C4-2B (cell line): ENCODE results near the gene KDM6A.
A peak's percentile ranks its signal among the peaks of the same experiment; 100 is the strongest.
"Not testable (repeated sequence)": the region's sequence is repeated elsewhere in the genome, so short reads cannot be mapped to it uniquely, and the experiment has no call there.

ENCODE experiments used
- H3K27ac ChIP-seq: fragments of 450-650 bp; 2 replicates; pipeline ENCODE4 v1.5.1; 2017
- ZFX ChIP-seq: fragments of 450-650 bp; IDR thresholded peaks from 2 replicates; pipeline ENCODE4 v1.6.1; 2017
- TF ChIP-seq, protein P1 (sequence below): fragments of 450-650 bp; conservative IDR thresholded peaks from 2 replicates; pipeline ENCODE4 v1.5.1; 2017; ENCODE audit warnings: mild to moderate bottlenecking

The KDM6A gene

DNA sequence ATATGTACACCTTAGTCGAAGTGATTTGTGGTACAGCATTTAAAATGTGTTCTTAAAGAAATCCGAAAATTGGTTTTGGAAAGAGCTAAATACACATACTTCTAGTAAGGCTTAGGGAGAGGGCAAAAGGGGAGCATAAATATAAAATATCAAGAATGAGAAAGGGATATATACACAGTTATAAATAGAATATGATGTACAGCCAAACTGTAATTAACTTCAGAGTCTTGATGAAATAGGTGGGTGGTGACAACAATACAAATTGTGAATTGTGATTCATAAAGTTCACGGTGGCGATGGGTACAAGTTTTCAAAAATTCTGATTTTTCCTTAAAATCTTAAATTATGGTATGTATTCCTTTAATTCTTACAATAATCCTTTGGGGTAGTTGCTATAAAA lies 62.2 kb downstream of the KDM6A start:
- no peak for TF ChIP-seq ZFX
- TF ChIP-seq, protein P1, sequence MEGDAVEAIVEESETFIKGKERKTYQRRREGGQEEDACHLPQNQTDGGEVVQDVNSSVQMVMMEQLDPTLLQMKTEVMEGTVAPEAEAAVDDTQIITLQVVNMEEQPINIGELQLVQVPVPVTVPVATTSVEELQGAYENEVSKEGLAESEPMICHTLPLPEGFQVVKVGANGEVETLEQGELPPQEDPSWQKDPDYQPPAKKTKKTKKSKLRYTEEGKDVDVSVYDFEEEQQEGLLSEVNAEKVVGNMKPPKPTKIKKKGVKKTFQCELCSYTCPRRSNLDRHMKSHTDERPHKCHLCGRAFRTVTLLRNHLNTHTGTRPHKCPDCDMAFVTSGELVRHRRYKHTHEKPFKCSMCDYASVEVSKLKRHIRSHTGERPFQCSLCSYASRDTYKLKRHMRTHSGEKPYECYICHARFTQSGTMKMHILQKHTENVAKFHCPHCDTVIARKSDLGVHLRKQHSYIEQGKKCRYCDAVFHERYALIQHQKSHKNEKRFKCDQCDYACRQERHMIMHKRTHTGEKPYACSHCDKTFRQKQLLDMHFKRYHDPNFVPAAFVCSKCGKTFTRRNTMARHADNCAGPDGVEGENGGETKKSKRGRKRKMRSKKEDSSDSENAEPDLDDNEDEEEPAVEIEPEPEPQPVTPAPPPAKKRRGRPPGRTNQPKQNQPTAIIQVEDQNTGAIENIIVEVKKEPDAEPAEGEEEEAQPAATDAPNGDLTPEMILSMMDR, result no peak
- no peak overlapping the region for H3K27ac ChIP-seq

DNA sequence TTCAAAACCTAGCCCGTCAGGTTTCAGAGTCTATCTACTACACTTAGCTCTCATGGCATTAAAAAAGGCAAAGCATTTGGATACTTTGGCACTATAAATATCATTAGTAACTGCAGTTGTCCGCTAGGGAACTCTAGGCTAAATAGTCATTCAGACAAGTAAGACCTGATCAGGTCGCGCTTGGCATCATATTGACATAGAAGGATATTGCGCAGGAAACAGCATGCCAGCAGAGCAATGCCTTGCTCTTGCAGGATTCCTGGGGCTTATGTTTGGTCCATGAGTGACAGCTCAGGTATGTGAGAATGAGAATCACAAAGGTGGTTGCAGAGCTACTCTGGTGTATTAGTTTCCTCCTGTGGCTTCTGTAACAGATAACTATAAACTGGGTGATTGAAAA lies 62.7 kb downstream of the KDM6A start:
- H3K27ac ChIP-seq, result peak overlapping the region; percentile 33; the same call in 1 of the 2 replicates
- no peak for TF ChIP-seq ZFX
- TF ChIP-seq, protein P1, result no peak; the same call in 1 of the 2 replicates

DNA sequence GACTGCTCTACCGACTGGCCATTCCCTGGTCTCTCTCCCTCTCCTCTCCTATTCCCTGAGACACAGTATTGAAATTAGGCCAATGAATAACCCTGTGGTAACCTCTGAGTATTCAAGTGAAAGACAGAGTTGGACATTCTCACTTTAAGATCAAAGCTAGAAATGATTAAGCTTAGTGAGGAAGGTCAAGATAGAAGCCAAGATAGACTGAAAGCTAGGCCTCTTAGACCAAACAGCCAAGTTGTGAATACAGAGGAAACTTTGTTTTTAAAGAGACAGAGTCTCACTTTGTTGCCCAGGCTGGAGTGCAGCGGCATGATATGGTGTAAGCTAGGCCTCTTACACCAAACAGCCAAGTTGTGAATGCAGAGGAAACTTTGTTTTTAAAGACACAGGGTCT lies 64.6 kb downstream of the KDM6A start:
- H3K27ac ChIP-seq, result peak overlapping the region; percentile 50
- TF ChIP-seq ZFX, result no peak
- TF ChIP-seq, protein P1, result no peak

DNA sequence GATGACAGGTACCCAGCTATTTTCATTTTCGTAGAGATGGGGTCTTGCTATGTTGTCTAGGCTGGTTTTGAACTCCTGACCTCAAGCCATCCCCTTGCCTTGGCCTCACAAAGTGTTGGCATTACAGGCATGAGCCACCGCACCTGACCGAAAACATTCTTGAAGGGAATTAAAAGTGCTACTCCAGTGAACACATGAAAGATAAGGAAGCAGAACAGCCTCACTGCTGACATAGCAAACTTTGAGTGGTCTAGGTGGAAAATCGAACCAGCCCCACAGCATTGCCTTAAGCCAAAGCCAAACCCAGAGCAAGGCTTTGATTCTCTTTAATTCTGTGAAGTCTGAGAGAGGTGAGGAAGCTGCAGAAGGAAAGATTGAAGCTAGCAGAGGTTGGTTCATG lies 65.1 kb downstream of the KDM6A start:
- TF ChIP-seq, protein P1, result no peak
- H3K27ac ChIP-seq, result peak overlapping the region; percentile 50

DNA sequence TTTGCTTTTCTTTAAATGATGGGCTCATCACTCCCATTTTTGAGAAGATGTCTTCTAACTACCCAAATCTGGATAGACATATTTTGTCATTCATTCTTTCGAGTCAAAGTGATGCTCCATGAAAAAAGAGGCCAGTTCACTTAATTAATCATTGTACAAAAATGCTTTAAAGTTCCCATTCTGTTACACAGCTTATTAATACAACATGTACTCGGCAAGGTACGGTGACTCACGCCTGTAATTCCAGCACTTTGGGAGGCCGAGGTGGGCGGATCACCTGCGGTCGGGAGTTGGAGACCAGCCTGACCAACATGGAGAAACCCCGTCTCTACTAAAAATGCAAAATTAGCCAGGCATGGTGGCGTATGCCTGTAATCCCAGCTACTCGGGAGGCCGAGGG lies 67.6 kb downstream of the KDM6A start:
- H3K27ac ChIP-seq, result not testable (repeated sequence)

DNA sequence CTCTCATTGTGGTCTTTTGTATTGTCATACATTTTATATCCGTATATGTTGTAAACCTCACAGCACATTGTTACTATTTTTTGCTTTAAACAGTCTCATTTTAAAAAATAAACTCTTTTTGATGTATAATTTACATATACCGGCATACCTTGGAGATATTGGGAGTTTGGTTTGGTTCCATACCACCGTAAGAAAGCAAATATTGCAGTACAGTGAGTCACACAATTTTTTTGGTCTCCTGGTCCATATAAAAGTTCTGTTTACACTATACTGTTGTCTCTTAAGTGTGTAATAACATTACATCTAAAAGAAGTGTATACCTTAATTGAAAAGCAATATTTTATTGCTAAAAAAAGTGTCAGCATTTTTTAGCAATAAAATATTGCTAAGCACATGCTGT lies 70.0 kb downstream of the KDM6A start:
- H3K27ac ChIP-seq, result no peak overlapping the region
- TF ChIP-seq, protein P1, result no peak
- TF ChIP-seq ZFX, result no peak

DNA sequence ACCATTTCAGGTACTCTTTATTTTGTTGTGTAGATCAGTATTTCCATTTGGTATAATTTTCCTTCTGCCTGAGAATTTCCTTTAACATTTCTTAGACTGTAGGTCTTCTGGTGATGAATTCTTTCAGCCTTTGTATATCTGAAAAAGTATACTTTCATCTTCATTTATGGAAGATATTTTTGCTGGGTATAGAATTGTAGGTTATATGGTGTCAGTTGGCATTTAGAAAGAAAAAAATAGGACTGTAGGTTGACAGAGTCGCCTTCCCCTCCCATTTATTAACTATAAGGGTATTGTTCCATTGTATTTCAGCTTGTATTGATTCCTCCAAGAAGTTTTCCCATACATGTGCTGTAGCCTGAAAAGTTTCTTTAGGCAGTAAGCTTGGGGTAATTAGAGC lies 71.9 kb downstream of the KDM6A start:
- no peak for TF ChIP-seq ZFX
- TF ChIP-seq, protein P1, result no peak
- no peak overlapping the region for H3K27ac ChIP-seq

DNA sequence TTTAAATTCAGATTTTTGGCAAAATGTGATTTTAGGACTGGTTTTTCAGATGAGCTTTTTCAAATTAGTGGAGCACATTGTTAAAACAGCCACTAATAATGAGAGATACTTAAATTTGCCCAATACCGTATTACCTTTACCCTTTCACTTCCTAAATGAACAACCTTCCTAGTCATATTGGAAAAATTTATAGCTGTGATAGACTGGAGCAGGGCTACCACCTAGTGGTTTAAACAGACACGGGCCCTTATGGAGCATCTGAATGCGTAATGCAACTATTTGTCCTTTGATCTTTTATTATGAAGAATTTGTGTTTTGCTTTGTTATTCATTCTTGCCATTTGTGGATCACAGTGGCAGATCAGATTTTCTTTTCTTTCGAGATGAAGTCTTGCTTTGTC lies 72.7 kb downstream of the KDM6A start:
- H3K27ac ChIP-seq, result 0 out of 2 replicates have a peak overlapping the region, but pooled peaks have one; percentile 15
- TF ChIP-seq, protein P1, result no peak
- no peak for TF ChIP-seq ZFX
